EL (cell line): ENCODE results near the gene DCPS.
A peak's percentile ranks its signal among the peaks of the same experiment; 100 is the strongest.
"Not testable (repeated sequence)": the region's sequence is repeated elsewhere in the genome, so short reads cannot be mapped to it uniquely, and the experiment has no call there.

Experiments
- DNase-seq: peaks from one replicate; pipeline ENCODE4 v3.0.0-alpha.2; 2016

Gene DCPS

GRCh38 chr11:126290887-126291286, 13.0 kb upstream of the DCPS start:
- no peak for DNase-seq

- DNase-seq, result no peak
These were observed 10.1 kb upstream of the DCPS start for GRCh38 chr11:126293726-126294125.

GRCh38 chr11:126297004-126297403, 6.9 kb upstream of the DCPS start:
- no peak for DNase-seq

- DNase-seq, result no peak
These were observed 706 bp downstream of the DCPS start for GRCh38 chr11:126304457-126305075.

GRCh38 chr11:126305699-126306098, 1.8 kb downstream of the DCPS start:
- DNase-seq, result no peak

GRCh38 chr11:126307706-126308105, 3.8 kb downstream of the DCPS start:
- DNase-seq, result peak; percentile 56

GRCh38 chr11:126308271-126308671, 4.4 kb downstream of the DCPS start:
- no peak for DNase-seq

- DNase-seq, result not testable (repeated sequence)
These were observed 4.9 kb downstream of the DCPS start for GRCh38 chr11:126308771-126309170.

GRCh38 chr11:126310200-126310991, 6.5 kb downstream of the DCPS start:
- peak; percentile 76 for DNase-seq

GRCh38 chr11:126310992-126311310, 7.1 kb downstream of the DCPS start:
- no peak for DNase-seq

- DNase-seq, result no peak
These were observed 7.8 kb downstream of the DCPS start for GRCh38 chr11:126311401-126312291.

- no peak for DNase-seq
These were observed 9.1 kb downstream of the DCPS start for GRCh38 chr11:126312961-126313360.

- no peak for DNase-seq
These were observed 10.0 kb downstream of the DCPS start for GRCh38 chr11:126313826-126314225.

GRCh38 chr11:126317432-126317755, 13.5 kb downstream of the DCPS start:
- DNase-seq, result no peak

GRCh38 chr11:126317756-126318573, 14.1 kb downstream of the DCPS start:
- DNase-seq, result peak; percentile 78

- peak; percentile 87 for DNase-seq
These were observed 14.9 kb downstream of the DCPS start for GRCh38 chr11:126318574-126319373.

- no peak for DNase-seq
These were observed 15.5 kb downstream of the DCPS start for GRCh38 chr11:126319374-126319740.

- DNase-seq, result no peak
These were observed 19.1 kb downstream of the DCPS start for GRCh38 chr11:126322996-126323395.

- DNase-seq, result no peak
These were observed 23.6 kb downstream of the DCPS start for GRCh38 chr11:126327281-126328000.

- no peak for DNase-seq
These were observed 24.1 kb downstream of the DCPS start for GRCh38 chr11:126328001-126328390.

- no peak for DNase-seq
These were observed 24.6 kb downstream of the DCPS start for GRCh38 chr11:126328444-126328843.
